ENCODE data around the gene SYTL2.

The SYTL2 gene

DNA sequence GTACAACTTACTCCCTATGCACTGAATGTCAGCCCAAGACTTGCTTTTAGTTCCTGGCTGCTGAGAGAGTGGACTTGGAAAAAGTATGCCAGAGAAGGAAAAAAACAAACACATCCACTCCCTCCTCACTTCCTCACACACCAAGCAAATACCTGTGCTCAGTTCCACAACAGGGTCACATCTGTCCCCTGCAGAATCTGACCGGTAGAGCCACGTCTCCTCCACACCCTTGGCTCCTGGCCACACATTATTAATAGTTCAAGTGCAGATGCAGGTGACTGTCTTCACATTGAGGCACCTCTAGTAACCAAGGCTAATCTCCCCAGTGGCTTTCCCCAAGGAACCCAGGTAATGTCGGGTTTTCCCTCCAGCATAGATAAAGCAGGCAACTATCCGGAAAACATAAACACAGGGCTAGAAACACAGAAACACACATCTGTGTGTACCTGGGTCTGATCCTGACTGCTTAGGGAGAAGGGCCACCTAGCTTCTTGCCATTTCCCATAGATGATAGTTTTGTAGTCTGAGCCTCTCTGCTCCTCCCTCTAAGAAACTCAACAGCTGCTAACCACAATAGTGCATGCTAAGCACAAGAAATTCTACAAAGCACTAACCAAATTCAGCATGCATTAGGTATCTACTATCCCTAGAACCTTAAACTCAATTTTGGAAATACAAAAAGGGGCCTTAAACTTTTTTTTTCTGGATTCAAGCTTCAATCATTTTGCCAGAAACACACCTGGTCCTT, 10.2 kb downstream of the SYTL2 start:
- DNase-seq (ENCODE audit: low spot score), result no peak
- TF ChIP-seq, protein P1, sequence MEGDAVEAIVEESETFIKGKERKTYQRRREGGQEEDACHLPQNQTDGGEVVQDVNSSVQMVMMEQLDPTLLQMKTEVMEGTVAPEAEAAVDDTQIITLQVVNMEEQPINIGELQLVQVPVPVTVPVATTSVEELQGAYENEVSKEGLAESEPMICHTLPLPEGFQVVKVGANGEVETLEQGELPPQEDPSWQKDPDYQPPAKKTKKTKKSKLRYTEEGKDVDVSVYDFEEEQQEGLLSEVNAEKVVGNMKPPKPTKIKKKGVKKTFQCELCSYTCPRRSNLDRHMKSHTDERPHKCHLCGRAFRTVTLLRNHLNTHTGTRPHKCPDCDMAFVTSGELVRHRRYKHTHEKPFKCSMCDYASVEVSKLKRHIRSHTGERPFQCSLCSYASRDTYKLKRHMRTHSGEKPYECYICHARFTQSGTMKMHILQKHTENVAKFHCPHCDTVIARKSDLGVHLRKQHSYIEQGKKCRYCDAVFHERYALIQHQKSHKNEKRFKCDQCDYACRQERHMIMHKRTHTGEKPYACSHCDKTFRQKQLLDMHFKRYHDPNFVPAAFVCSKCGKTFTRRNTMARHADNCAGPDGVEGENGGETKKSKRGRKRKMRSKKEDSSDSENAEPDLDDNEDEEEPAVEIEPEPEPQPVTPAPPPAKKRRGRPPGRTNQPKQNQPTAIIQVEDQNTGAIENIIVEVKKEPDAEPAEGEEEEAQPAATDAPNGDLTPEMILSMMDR (IDR thresholded peaks at IDR 0.05; ENCODE audit: extremely low read depth, insufficient read depth, missing control alignments), result no peak
- in situ Hi-C loops (cut with MboI; ENCODE audit: low pct_unique_long_range_greater_than_20kb, low sequenced_read_pairs, unreplicated experiment), result no loop called here

DNA sequence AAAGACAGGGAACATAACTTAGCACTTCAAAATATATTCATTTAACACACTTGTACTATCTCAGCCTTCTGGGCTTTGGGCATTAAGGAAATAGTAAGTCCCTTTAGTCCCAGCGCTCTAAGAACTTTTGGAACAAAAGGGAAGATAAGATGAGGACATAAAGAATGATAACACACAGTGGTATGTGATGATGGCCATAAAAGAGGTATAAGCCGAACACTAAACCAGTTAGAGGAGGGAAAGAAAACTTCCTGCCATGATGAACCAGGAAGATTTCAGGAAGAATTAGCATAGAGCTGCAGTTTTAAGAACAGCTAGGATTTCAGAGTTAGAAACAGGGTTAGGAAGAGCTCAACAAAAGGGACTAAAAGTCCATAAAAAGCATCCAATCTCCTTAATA, 11.8 kb downstream of the SYTL2 start:
- in situ Hi-C loops (cut with MboI; ENCODE audit: low pct_unique_long_range_greater_than_20kb, low sequenced_read_pairs, unreplicated experiment), result no loop called here
- no peak for DNase-seq (ENCODE audit: low spot score)
- TF ChIP-seq, protein P1 (IDR thresholded peaks at IDR 0.05; ENCODE audit: extremely low read depth, insufficient read depth, missing control alignments), result no peak

DNA sequence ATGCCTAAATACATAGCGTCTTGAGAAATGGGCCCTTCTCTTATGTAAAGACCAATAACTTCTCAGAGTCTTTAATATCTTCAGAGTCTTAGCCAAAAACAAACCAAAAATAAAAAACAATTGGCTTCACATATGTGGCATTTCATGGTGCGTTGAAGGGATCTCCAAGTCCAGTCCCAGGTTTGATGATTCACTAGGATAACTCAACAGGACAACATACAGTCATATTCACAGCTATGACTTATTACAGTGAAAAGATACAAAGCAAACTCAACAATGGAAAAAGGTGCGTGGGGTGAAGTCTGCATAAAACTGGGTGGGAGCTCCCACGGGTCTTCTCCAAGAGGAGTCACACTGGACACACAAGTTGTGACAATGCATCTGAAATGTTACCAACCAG, 12.6 kb downstream of the SYTL2 start:
- TF ChIP-seq, protein P1 (IDR thresholded peaks at IDR 0.05; ENCODE audit: extremely low read depth, insufficient read depth, missing control alignments), result no peak
- in situ Hi-C loops (cut with MboI; ENCODE audit: low pct_unique_long_range_greater_than_20kb, low sequenced_read_pairs, unreplicated experiment), result no loop called here
- no peak for DNase-seq (ENCODE audit: low spot score)

DNA sequence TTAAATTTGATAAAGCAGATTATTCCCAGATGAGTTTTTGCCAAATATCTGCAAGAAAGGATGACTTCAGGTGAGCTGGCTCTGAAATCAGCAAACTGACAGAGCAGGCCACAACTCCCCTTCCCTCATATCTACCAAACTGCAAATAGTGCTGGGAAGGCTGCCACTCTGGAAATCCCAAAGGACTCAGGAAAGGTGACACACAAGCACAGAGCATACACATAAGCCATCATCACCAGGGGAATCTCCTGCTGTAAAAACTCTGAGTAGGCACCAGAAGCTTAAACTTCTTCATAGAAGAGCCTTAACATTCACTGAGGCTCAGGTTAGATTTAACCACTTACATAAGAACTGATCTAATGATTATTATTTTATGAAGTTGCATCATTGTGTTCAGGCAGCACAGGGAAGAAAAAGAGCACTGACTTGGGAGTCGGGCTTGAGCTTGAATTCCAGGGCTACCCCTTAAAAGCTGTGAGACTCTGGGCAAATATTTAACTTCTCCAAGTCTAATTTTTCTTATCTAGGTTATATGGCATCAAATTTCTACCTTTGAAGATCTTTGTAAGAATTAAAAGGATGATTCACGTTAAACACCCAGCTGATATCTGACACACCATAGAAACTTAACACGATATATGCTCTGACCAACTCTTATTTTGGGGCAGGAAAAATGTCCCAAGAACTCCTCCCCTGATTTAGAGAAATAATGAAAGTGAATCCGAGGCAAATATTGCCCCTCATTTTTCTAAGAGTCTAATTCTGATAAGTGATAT, 15.0 kb downstream of the SYTL2 start:
- in situ Hi-C loops (cut with MboI; ENCODE audit: low pct_unique_long_range_greater_than_20kb, low sequenced_read_pairs, unreplicated experiment), result no loop called here
- no peak for DNase-seq (ENCODE audit: low spot score)
- TF ChIP-seq, protein P1 (IDR thresholded peaks at IDR 0.05; ENCODE audit: extremely low read depth, insufficient read depth, missing control alignments), result no peak

DNA sequence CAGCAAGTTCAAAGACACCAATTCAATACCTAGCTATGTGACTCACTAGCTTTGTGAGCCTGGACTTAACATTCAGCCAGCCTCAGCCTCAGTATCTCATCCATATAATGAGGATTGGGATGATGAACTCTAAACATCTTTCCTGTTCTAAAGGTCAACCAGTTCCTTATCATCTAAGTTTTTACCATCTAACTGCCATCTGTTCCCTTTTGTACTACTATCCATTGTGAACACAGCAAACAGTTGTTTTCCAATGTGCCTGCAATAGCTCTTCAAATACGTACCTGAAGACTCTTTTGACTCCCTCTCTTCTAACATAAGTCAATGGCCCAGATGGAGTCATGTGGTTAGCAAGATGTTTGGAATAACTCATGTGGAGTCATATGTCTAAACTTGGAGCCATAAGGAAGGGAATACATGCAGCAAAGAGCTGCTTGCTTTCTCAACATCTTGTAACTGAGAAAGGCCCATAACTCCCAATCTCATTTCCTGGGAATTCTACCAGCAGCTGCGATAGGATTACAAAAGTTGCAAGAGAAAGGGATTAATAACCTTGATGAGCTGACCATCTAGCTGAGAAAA, 19.4 kb downstream of the SYTL2 start:
- in situ Hi-C loops (cut with MboI; ENCODE audit: low pct_unique_long_range_greater_than_20kb, low sequenced_read_pairs, unreplicated experiment), result no loop called here
- no peak for DNase-seq (ENCODE audit: low spot score)
- TF ChIP-seq, protein P1 (IDR thresholded peaks at IDR 0.05; ENCODE audit: extremely low read depth, insufficient read depth, missing control alignments), result no peak

DNA sequence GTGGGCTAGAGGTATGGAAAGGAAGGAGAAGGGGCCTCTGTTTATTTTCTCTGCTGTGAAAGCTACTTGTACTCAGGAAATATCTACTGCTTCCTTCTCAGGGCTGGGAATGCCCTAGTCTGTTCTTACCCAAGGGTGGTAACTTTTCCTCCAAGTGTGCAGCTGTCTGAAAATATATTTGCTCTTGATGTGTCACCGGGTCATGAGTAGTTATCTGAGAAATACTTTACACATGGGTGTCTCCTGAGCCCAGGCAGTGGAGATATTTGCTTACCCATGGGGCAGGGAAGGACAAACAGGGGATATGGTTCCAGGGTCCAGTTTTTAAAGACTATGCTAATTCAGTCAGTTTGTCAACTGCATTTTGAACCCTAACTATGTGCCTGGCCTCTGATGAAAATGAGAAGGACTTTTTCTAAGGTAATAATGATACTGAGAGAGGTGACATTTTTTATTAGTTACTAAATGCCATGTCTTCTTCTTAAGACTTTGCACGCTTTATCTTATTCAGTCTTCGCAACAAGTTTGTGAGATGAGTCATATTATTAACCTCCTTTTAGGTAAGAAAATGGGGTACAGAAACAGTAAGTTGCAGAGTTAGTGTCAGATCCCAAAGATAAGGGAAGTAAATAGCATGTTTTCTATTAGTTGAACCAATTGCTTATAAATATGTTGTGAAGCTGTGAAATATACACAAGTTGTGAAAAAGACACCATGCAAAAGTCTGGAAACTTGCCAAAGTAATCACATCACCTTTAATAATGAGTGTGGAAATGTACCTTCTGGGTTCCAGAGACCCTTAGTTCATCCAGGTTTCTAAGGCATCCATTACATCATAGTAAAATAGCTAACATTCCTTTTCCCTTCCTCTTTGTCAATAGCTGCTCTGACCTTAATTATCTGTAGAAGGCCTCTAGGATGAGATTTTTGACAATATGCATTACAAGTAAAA, 22.9 kb downstream of the SYTL2 start:
- DNase-seq (ENCODE audit: low spot score), result no peak
- in situ Hi-C loops (cut with MboI; ENCODE audit: low pct_unique_long_range_greater_than_20kb, low sequenced_read_pairs, unreplicated experiment), result no loop called here

More for the DNA sequence above, 22.9 kb downstream of the SYTL2 start:
- TF ChIP-seq, protein P1 (IDR thresholded peaks at IDR 0.05; ENCODE audit: extremely low read depth, insufficient read depth, missing control alignments), result no peak

Measured in GM13977 (cell line).